HT-29 (cell line): Measurements from ENCODE around the gene C13orf46. TPM values are rescaled to one million over a fixed set of nuclear protein-coding genes. Genes with fewer than 3 reads are reported as not detected.

Experiments used
- DNase-seq: peaks from one replicate; pipeline ENCODE4 v3.0.0-alpha.2; 2015; ENCODE audit warnings: low spot score
- total RNA-seq: library from RNA; depleted of rRNA; stranded (reverse); fragments of >200 nt; shearing (Covaris generic); gene quantifications from 2 replicates; pipeline ENCODE4 v1.2.3, GENCODE V29; 2014

The C13orf46 gene
- total RNA-seq, 1 experiment from 2014 or later: 0.38 TPM

DNA sequence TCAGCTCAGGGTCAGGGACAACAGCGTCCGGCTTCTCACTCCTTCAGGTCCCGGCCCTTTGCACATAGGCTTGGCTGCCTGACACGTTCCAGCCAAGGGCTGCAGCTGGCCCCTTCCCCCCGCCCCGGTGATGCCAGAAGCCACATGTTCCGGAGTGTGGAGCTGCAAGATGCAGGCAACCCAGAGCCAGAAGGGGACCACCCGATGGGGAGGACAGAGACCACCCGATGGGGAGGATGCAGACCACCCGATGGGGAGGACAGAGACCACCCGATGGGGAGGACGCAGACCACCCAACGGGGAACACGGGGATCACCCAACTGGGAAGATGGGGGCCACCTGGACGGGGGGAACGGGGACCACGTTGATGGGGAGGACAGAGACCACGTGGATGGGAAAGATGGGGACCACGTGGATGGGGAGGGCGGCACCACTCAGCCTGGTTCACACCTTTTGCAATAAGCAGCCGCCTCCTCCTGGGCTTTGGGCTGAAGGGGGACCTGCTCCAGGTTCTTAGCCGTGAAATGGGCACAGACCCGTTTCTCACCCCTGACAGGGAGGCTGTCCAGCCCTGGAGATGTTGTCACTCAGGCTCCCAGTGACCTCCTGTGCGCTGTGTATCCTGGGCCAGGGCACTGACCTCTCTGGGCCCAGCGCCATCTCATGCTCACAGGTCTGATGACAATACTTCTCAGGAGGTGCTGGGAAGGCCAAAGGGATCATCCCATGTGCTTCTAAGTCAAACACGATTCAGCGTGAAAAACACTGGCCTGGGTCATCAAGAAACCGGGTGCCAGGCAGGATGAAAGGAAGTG lies 34.5 kb downstream of the C13orf46 start:
- no peak for DNase-seq

DNA sequence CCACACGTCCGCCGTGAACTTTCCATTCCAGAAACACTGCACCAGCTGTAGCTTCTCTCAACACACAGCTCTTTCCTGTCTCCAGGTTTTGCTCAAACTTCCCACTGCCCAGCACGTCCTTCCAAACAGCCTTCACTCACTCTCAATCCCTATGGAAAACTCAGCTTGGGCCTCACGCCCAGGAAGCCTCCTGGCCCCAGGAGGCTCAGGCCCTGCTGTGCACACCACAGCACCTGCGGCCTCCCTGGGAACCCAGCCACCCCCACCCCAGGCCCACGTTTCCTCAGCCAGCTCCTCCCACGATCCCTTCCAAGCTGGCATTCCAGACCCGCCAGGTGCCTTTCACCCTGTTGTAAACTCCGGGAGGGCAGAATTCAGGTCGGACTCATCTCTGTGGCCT lies 35.2 kb downstream of the C13orf46 start:
- no peak for DNase-seq

DNA sequence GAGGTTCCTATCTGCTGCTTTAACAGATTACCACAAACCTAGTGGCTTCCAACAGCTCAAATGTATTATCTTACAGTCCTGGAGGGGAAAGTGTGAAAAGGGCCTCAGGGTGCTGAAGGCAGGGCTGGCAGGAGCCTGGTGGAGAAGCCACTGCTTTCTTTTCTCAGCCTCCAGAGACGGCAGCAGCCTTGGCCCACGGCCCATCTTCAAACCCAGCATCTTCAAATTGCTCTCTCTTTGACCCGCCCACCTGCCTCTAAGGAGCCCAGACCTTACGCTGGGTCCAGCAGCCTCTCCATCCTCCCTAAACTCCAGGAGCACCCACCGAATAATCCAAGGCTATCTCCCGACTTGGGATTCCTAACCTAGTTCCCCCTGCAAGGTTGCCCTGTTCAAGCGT lies 35.6 kb downstream of the C13orf46 start:
- no peak for DNase-seq

DNA sequence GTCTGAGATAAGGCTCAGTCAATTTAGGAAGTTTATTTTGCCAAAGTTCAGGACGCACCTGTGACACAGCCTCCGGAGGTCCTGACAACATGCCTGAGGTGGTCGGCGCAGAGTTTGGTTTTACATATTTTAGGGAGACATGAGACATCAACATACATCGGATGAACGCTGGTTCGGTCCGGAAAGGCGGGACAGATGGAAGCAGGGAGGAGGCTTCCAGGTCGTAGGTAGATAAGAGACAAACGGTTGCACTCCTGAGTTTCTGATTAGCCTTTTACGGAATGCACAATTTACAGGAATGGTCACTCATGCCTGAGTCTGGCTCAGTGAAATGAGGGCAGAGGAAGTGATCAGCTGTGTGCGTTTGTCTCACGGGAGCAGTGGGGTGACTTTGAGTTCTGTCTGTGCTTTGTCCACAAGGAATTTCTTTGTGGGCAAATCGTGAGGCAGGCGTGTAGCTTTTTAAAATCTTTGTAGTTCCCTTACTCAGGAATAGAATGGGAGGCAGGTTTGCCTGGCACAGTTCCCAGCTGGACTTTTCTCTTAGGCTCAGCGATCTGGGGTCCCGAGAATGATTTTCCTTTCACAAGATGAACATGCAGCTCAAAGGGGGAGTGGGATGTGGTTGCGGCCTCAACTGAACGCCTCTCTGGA lies 36.2 kb downstream of the C13orf46 start:
- DNase-seq: no peak

DNA sequence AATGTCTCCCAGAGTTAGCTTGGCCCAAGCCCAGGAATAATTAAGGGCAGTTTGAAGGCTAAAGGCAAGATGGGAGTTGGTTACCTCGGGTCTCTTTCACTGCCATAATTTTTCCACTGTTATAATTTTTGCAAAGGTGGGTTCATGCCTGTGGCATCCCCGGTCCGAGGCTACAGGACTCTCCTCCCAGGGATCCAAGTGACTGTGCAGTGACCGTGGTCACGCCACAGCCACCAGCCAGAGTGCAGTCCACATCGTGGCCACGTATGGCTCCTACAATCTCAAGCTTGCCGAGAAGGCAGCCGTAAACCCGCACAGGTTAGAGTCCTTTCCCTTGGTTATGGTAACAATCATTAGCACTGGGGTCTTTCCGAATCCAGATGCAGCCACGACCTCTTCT lies 36.8 kb downstream of the C13orf46 start:
- DNase-seq: no peak

DNA sequence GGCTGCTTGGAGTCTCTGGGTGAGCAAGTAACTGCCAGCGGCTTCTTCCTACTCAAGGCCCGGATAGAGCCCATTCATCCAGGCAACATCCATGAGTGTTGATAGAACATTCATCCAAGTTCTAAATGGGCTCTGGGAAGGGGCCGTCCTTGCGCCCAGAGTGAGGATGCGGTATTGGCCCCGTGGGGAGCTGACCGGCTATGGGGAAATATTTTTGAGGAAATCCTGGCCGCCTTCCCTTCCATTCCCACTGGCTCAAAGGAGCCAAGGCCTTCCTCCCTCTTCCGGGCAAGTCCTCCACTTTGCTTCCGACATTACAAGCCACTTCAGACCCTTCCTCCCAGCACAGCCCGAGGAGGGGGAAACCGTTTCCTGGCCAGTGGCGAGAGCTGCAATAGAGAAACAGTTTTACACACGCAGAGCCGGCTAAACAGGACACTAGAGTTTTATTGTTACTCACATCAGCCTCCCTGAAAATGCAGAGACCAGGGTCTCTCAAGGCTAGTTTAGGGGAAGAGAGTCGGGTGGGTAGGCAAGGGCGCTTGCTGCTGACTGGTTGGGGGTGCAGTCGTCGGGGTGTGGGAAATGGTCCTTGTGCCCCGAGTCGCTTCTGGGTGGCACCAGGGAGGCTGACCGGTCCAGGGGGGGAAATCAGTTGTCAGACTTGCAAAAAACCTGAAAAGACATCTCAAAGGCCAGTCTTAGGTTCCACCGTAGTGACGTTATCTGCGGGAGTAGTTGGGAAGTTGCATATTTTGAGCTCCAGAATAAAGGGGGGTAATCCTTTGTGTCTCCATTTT lies 37.5 kb downstream of the C13orf46 start:
- no peak for DNase-seq

DNA sequence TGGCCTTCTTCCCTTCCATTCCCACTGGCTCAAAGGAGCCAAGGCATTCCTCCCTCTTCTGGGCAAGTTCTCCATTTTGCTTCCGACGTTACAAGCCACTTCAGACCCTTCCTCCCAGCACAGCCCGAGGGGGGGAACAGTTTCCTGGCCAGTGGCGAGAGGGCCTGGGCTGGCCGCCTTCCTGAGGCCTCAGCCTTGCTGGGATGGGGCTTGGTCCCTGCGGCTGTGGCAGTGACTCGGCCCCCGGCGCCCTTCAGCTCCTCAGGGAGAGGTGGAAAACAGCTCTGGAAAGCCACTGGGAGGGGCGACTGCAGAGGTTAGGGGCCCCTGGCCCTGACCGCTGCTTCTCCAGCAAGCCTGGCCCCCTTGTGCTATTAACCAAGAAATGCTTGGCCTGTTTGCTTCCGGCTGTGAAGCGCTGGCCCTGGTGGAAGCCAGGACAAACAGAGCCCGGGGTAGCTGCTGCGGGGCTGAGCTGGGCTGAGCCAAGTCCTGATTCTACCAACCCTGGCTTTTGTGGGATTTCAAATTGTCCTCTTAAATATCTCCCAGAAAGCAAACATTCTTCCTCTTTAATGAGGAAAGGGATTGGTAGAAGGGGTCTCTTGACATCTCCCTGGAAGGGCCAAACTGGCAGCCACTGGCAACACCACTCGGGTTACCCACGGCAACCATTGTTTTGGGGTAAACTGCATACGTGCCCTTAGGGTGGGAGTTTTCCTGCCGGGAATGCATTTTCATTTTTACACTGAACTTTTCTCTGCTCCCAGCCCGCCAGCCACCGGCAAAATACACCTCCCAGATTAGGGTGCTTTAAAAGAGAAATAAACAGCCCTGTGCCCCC lies 38.7 kb downstream of the C13orf46 start:
- DNase-seq: no peak

DNA sequence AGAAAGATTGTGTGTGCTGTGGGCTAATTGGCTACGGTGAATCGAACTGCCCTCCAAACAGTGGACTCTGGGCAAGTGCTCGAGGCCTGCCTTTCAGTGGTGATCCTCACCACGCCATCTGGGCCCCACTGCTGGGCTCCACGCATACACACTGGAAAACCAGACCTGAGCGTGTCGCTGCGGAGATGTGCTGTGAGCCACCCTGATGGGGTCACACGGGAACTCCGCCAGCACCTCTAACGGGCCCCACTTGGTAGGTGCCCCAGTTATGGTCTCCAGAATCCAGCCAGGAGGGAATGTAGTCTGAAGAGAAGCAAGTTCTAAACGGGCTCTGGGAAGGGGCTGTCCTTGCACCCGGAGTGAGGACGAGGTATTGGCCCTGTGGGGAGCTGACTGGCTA lies 39.3 kb downstream of the C13orf46 start:
- no peak for DNase-seq

DNA sequence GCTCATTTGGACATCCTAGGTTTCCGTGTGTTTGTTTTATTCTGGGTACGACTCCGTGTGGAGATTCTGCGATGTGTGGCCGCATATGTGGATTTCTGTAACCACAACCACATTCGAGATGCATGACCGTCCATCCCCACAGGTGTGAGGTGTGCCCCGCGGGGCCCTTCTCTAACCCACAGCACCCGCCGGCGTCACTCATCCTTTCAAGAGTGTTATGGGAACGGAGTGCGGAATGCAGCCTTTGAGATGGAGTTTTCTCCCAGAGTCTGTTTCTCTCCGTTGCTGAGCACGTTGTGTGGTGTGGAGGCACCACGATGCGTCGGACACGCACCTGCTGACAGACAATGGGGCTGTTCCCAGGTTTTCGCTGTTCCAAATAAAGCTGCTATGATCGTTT lies 40.0 kb downstream of the C13orf46 start:
- no peak for DNase-seq

DNA sequence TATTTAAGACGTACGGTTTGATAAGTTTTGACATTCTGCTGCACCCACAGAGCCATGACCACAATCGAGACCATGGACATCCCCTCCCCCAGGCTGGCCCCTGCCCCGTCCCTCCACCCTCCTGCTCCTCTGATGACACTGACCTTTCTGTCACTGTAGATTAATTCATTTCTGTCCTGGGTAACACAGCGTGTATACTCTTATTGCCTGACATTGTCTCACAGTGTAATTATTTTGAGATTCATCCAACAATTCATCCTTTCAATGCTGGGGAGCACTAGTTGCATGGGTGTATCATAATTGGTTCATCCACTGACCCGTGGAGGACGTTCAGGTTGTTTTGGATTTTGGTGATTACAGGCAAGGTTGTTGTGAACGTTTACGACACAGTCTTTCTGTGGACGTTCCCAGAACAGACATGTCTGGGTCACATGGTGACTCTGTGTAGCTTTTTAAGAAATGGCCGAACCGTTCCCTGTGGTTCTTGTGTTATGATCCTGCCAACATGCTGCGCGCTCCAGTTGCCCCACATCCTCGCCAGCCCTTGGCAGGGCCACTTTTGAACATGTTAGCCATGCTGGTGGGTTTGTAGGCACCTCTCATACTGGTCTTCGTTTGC lies 41.9 kb downstream of the C13orf46 start:
- no peak for DNase-seq

DNA sequence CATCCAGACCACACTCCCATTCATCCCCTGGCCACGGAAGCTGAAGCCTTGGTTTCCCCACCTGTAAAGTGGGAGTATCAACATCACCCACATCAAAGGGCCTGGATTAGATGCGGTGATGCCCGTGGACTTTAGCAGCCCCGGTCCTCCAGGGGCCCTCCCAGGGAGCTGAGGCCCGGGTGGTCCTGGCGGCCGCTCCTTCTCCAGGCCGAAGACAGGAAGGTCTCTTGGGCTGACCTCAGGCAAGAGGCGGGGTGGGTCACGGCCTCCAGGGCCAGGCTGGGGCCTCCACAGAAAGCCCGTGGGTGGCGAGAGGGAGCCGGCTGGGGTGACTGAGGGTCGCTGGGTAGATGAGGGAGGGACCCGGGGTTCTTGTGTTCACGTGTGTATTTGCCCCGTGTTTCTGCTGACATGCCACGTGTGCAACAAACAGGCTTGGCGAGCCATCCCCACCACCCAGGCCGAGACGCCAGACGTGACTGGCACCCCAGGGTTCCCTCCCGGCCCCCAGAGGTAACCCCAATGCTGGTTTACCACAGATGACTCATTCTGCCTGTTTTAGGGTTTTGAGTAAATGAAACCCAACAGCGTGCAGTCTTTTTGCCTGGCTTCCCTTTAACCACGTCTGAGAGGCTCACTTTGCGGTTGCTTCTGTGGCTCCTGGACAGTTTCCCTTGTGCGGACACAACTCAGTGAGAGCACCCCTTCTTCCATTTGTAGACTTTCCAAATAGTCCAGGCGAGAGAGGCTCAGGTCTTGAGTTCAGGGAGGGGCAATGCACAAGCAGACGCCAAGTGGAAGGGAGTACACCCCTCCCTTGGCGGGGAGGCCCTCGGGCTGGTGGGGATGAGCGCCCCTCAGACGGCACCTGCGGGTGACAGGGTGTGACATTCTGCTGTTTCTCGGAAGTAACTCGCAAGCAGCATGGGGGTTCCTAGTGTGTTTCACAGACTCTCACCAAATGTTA lies 42.9 kb downstream of the C13orf46 start:
- no peak for DNase-seq

DNA sequence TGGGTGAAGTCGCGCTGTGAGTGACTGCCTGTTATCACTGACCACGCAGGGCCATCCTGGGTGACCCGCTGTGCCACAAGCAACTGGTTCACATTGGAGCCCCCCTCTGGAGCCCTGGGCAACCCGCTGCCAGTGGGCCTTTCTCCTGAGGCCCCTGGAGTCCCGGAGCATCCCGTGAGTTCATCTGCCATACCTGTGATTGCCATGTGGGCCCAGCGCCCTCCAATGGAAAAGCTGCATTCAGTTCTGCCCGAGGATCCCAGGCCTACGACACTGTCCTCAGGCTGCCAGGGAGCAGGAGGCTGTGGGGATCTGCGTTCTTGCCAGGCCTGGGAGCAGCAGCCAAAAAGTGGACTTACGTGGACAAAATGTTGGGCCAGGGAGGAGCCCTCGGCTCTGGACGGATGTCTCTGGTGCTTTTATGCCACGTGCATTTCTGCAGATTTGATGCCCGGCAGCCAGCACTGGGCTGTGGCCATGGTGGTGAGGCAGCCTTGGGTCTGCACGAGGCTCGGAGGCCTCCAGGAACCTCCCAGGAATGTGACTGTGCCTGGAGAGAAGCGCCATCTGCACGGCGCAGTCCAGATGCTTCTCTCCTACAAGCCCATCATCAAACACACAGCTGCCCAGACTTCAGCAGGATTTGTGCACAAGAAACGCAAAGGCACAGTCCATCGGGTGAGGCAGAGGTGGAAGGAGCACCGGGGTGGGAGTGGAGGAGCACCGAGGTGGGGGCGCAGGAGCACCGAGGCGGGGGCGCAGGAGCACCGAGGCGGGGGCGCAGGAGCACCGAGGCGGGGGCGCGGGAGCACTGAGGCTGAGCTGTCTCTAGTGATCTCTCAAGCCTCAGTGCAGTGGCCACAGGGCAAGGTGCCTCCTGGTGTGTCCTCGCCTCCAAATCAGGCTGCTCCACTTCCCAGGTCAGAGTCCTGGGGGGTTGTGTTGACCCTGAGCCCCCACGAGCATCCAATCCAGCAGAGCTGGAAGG lies 44.0 kb downstream of the C13orf46 start:
- DNase-seq: no peak

DNA sequence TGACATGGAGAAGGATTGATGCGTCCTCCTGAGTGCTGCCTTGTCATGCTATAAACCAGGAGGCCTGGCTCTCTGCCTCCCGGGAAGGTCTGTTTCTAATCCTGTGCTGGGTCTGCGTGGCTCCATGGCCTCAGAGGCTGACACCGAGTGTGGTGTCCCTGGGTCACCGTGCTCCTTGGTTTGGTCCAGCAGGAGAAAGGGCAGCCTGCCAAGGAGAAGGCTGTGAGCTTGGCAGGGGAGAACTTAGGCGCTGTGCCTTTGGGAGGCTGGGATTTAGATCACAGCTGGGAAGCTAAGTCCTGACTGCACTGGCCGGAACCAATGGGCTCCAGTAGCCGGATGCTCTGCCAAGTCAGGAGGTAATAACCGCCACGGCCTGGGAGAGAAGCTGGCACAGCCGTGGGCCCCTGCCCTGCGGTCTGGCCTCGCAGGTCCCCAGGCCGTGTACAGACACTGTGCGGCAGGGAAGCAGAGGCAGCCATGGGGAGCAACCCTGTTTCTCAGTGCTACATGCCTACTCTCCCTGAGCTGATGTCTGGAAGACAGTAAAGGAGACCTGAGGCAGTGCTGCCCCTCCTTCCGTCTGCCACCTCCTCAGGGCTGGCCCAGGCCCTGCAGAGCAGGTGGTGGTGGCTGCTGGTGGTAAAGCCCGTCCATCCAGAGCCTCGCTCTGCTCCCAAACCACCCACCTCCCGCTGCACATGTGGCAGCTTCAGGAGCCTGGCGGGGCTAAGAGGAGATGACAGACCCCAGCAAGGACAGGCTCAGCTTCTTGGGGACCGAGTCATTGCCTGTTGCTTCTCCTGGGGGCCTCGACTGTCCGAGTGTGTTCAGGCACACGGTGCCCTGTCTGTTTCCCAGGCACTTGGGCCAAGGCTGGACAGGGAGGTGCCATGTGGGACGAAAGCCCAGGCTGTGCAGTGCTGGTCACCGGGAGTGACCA lies 44.9 kb downstream of the C13orf46 start:
- DNase-seq: no peak

DNA sequence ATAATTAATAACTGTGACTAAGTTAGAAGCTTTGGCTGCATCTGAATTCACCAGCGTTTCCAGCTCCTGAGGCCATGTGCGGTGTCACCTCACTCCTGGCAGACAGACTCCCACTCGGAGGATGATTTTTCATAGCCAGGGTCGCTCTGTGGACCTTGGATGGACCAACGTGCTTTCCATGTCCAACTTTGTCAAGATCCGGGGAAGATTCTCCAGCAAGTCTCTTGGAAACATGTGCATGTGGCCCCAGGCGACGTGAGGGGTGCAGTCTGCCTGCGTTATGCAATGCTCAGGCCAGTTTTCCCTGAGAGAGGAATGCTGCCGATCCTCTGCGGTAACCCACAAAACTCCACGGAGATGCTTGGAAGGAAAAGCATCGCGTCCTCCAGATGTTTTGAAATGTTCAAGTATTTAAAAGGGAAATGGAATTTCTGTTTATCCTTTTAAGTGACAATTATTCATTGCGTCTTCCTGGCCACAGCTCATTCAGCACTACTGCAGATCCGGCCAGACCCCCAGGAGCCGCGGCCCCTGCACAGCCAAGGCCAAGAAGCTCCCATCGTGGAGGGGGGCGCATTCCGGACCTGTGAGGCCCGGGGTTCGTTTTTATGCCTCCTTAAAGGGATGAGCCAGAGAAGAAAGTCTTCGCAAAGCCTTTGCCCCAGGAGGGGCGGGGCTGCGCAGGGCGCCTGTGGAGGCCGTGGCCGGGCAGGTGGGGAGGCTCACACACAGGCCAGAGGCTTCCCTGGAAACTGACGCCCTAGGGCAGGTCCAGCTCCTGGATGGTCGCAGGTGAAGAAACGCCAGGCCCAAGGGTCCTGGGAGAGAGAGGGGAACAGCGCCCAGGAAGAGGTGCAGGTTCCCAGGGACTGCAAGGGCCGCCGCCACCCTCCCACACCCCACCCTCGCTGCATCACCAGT lies 46.0 kb downstream of the C13orf46 start:
- no peak for DNase-seq

DNA sequence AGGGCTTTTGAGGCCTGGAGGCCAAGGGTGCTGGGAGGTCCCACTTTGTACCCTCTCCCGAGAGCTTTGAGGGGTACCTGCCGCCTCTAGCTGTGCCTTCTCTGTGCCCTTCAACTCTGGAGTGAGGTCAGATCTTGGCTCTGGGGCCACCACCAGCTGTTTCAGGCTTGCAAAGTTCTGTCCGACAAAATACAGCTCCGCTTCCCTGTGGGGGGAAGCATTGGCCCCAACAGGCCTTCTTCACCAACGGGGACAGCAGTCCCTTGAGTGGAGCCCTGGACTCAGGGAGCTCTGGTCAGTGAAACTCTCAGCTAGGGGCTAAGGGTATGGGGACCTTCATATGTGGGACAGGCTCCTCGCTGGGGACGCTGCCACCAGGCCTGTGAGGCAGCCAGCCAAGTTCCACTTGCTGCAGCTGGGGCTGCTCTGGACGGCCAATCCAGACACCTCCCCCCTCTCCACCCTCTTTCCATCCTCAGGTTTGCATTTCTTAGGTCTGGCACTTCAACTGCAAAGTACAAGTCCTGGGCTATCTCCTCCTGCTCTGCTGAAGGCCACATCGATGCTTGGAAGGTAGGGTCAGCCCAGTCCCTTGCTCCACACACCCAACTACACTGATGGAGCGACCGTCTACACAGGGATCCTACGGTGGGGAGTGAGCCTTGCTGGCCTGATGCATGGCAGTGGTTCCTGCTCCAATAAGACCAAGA lies 46.8 kb downstream of the C13orf46 start:
- DNase-seq: no peak

DNA sequence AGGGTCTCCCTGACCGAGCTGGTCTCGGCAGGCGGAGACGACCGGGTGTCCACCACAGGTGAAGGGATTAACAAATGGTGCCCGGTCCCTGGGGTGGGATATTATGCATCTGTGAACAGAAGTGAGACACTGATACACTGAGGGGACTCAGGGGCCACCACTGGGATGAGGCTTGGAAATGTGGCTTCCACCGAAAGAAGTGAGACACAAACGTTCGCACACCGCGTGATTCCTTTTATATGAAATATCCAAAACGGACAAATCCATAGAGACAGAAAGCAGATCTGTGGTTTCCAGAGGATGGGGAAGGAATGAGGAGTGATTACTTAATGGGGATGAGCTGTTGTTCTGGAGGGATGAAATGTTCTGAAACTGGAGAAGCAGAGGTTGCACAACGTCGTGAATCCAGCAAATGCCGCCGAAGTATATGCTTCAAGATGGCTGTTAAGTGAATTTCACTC lies 47.5 kb downstream of the C13orf46 start:
- no peak for DNase-seq
